ENCODE data around the gene MTURN.

- TF ChIP-seq FOXP2 (optimal IDR thresholded peaks at IDR 0.05; ENCODE audit: control extremely low read depth, extremely low read length, insufficient read depth) = no peak
- TF ChIP-seq EZH2 (IDR thresholded peaks at IDR 0.05) = no peak
Measured at GRCh38 chr7:30143748-30144251, 9.0 kb downstream of the MTURN start.
